Neural progenitor cell (in vitro differentiated cells): ENCODE results near the gene NDUFA9. TPM values are rescaled to one million over a fixed set of nuclear protein-coding genes. Genes with fewer than 3 reads are reported as not detected.

Experiments
- DNase-seq: peaks from one replicate; pipeline ENCODE4 v3.0.0-alpha.2; 2016; ENCODE audit warnings: low spot score
- H2AFZ ChIP-seq: fragments of 200-600 bp; sonication (generic); replicated peaks from 2 replicates; pipeline ENCODE4 v1.6.1; 2016; ENCODE audit warnings: antibody characterized with exemption
- H3F3A ChIP-seq: fragments of 200-600 bp; sonication (generic); 2 replicates; pipeline ENCODE4 v1.6.1; 2016; ENCODE audit warnings: antibody characterized with exemption, low read depth
- H3K27ac ChIP-seq: fragments of 200-600 bp; sonication (generic); 2 replicates; pipeline ENCODE4 v1.5.1; 2016; ENCODE audit warnings: mild to moderate bottlenecking
- H3K27me3 ChIP-seq: fragments of 200-600 bp; sonication (generic); 2 replicates; pipeline ENCODE4 v1.6.1; 2016; ENCODE audit warnings: mild to moderate bottlenecking, moderate library complexity
- H3K36me3 ChIP-seq: fragments of 200-600 bp; sonication (generic); 2 replicates; pipeline ENCODE4 v1.5.1; 2016
- H3K4me1 ChIP-seq: fragments of 200-600 bp; sonication (generic); 2 replicates; pipeline ENCODE4 v1.6.1; 2016; ENCODE audit warnings: mixed run types
- H3K4me2 ChIP-seq: fragments of 200-600 bp; sonication (generic); 2 replicates; pipeline ENCODE4 v1.6.1; 2016
- H3K4me3 ChIP-seq: fragments of 200-600 bp; sonication (generic); 2 replicates; pipeline ENCODE4 v1.5.1; 2016
- H3K79me2 ChIP-seq: fragments of 200-600 bp; sonication (generic); 2 replicates; pipeline ENCODE4 v1.6.1; 2016; ENCODE audit warnings: low read depth
- H3K9ac ChIP-seq: fragments of 200-600 bp; sonication (generic); 2 replicates; pipeline ENCODE4 v1.6.1; 2016
- H3K9me3 ChIP-seq: fragments of 200-600 bp; sonication (generic); 2 replicates; pipeline ENCODE4 v1.5.1; 2016; ENCODE audit warnings: low read depth
- H4K20me1 ChIP-seq: fragments of 200-600 bp; sonication (generic); 2 replicates; pipeline ENCODE4 v1.6.1; 2016; ENCODE audit warnings: low read depth
- H3K27ac Mint-ChIP-seq: 3 replicates; pipeline ENCODE4 v1.8.0; 2021; ENCODE audit warnings: mixed read lengths
- H3K27me3 Mint-ChIP-seq: 2 replicates; pipeline ENCODE4 v1.8.0; 2022; ENCODE audit warnings: low read depth, mild to moderate bottlenecking, inconsistent platforms, moderate library complexity, mixed read lengths; ENCODE audit not compliant: insufficient read depth
- H3K36me3 Mint-ChIP-seq: 3 replicates; pipeline ENCODE4 v1.8.0; 2021; ENCODE audit warnings: mixed read lengths
- H3K4me1 Mint-ChIP-seq: 3 replicates; pipeline ENCODE4 v1.8.0; 2021; ENCODE audit warnings: mixed read lengths
- H3K4me3 Mint-ChIP-seq: 3 replicates; pipeline ENCODE4 v1.8.0; 2021; ENCODE audit warnings: mild to moderate bottlenecking, moderate library complexity, mixed read lengths
- H3K9me3 Mint-ChIP-seq: 3 replicates; pipeline ENCODE4 v1.8.0; 2020; ENCODE audit warnings: mixed read lengths
- CTCF ChIP-seq: fragments of 200-600 bp; sonication (generic); IDR thresholded peaks from 2 replicates; pipeline ENCODE4 v1.5.1; 2017; ENCODE audit warnings: antibody characterized with exemption, mild to moderate bottlenecking
- EZH2 ChIP-seq: fragments of 200-600 bp; sonication (generic); IDR thresholded peaks from 2 replicates; pipeline ENCODE4 v1.6.1; 2017; ENCODE audit warnings: antibody characterized with exemption, mild to moderate bottlenecking, moderate library complexity
- EZH2phosphoT487 ChIP-seq: fragments of 200-600 bp; sonication (generic); IDR thresholded peaks from 2 replicates; pipeline ENCODE4 v1.6.1; 2017; ENCODE audit warnings: antibody characterized with exemption
- total RNA-seq: library from RNA; depleted of rRNA; stranded (reverse); fragments of >200 nt; gene quantifications from 2 replicates; pipeline ENCODE4 v1.2.3, GENCODE V29; 2015; ENCODE audit warnings: low replicate concordance

Gene NDUFA9
- total RNA-seq, 1 donor from 2014 or later: 67.7 TPM

- no peak for DNase-seq
- Mint-ChIP-seq H3K9me3 (no peaks in the 10 kb centered on the region), H3K36me3 (no peaks in the 10 kb centered on the region), H3K27ac (no peak overlapping the region), H3K27me3 (peaks cover 2% of the 10 kb centered on the region), H3K4me3 (no peak overlapping the region), H3K4me1 (peaks cover 19% of the 10 kb centered on the region)
- Histone ChIP-seq H3K27me3 (no peaks in the 10 kb centered on the region), H3K9me3 (no peaks in the 10 kb centered on the region), H3K4me1 (peaks cover 11% of the 10 kb centered on the region), H2AFZ (no peak overlapping the region), H3K4me3 (no peak overlapping the region), H3K9ac (no peak overlapping the region), H3K4me2 (no peak overlapping the region), H3K79me2 (peaks cover 17% of the 10 kb centered on the region), H4K20me1 (no peaks in the 10 kb centered on the region), H3K27ac (no peak overlapping the region), H3K36me3 (no peaks in the 10 kb centered on the region), H3F3A (no peaks in the 10 kb centered on the region)
- TF ChIP-seq EZH2phosphoT487 (no peak), CTCF (no peak), EZH2 (no peak)
Measured at GRCh38 chr12:4645023-4645422, 3.9 kb upstream of the NDUFA9 start.

DNA sequence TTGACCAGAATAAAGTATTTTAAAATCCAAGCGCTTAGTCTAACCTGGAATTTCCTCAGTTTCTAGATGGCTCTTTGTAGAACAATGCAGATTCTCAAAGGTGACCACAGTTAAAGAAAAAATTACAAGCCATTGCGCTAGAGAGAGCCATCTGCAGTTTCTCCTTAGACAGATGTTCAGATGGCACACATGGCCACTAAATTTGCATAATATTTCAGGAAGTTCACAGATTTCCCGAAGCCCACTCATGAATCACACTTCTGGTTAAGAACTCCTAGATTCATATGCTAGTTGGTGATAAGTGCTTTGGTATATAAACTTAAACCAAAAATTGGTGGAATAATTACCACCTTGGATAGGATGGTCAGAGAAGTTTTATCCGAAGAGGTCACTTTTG is 812 bp upstream of the NDUFA9 start:
- H2AFZ ChIP-seq: peak overlapping the region; percentile 78
- H3K27ac ChIP-seq: no peak overlapping the region

DNA sequence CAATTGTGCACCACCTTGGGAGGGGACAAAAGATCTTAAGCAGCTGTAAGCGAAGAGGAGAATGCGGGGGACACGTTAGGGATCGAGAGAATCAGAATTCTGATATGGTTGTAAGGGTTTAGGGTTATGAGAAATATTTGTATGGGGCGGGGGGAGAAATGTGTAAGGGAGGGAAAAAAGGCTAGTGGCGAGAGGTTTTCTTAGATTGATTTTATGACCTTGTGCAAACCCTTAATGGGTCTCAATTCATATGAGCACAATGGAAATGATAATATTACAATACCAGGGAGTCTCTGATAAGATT is 396 bp downstream of the NDUFA9 start:
- Histone ChIP-seq H3K4me2 (peak overlapping the region; percentile 91), H3K4me3 (peak overlapping the region; percentile 87), H3F3A (no peaks in the 10 kb centered on the region), H3K36me3 (no peaks in the 10 kb centered on the region), H2AFZ (peak overlapping the region; percentile 78), H3K27me3 (no peaks in the 10 kb centered on the region), H3K4me1 (peaks cover 18% of the 10 kb centered on the region), H3K9me3 (no peaks in the 10 kb centered on the region), H3K9ac (peak overlapping the region; percentile 79), H3K27ac (peak overlapping the region; percentile 36), H3K79me2 (peaks cover 60% of the 10 kb centered on the region), H4K20me1 (peaks cover 10% of the 10 kb centered on the region)
- Mint-ChIP-seq H3K4me3 (peak overlapping the region; percentile 99), H3K36me3 (no peaks in the 10 kb centered on the region), H3K27ac (peak overlapping the region; percentile 94), H3K27me3 (no peaks in the 10 kb centered on the region), H3K4me1 (peaks cover 30% of the 10 kb centered on the region), H3K9me3 (no peaks in the 10 kb centered on the region)
- TF ChIP-seq EZH2 (no peak), CTCF (no peak), EZH2phosphoT487 (no peak)
- DNase-seq: no peak

More for the DNA sequence above, 812 bp upstream of the NDUFA9 start:
- Mint-ChIP-seq H3K27ac (no peak overlapping the region), H3K4me3 (peak overlapping the region; percentile 99), H3K9me3 (no peaks in the 10 kb centered on the region), H3K4me1 (peaks cover 30% of the 10 kb centered on the region), H3K36me3 (no peaks in the 10 kb centered on the region), H3K27me3 (no peaks in the 10 kb centered on the region)
- H3K4me2 ChIP-seq: peak overlapping the region; percentile 91
- no peaks in the 10 kb centered on the region for H3K9me3 ChIP-seq
- TF ChIP-seq EZH2 (no peak), CTCF (no peak), EZH2phosphoT487 (no peak)
- H4K20me1 ChIP-seq: peaks cover 8% of the 10 kb centered on the region
- no peak for DNase-seq
- H3K4me3 ChIP-seq: peak overlapping the region; percentile 87
- H3F3A ChIP-seq: no peaks in the 10 kb centered on the region
- H3K4me1 ChIP-seq: peaks cover 18% of the 10 kb centered on the region
- H3K27me3 ChIP-seq: no peaks in the 10 kb centered on the region
- peak overlapping the region; percentile 79 for H3K9ac ChIP-seq
- no peaks in the 10 kb centered on the region for H3K36me3 ChIP-seq
- peaks cover 48% of the 10 kb centered on the region for H3K79me2 ChIP-seq
